HL-60/S4 treated with phorbol 12-myristate 13-acetate at 8.2 ng/mL for 4 days and 3 days (cell line): ENCODE measurements around the gene METAP2.

Source experiments
- in situ Hi-C: fragments of 300-500 bp; cut with MboI; formaldehyde crosslinking; loops from 2 replicates; pipeline ENCODE4 v1.15.0; 2022; ENCODE audit warnings: low sequenced_read_pairs

METAP2 gene

GRCh38 chr12:95547522-95548055 lies 73.6 kb downstream of the METAP2 start:
- in situ Hi-C loops, result loop anchor here (25.0 kb wide), 1 partner anchor 435 kb away; no protein-coding TSS in a partner anchor

DNA sequence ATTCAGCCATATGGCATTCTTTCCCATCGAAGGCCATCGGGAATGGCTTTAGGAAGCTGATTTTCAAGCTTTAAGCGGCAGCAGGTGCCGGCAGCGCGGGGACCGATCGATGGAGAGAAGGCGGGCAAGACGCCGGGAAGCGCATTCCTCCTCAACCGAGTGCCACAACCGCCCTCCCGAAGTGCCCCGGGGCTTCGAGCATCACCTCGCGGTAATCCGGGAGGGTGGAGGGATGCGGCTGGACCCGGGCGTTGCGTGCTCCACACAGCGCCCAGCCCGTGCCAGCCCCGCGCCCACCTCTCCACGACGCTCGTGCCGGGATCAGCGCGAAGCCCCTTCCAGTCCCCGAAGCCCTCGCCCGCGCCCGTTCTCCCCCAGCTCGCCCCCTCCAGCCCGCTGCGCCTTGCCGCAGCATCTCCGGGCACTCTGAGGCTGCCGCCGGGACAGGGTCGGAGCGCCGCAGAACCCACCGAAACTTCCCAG lies 74.1 kb downstream of the METAP2 start:
- in situ Hi-C loops, result loop anchor here (25.0 kb wide), 1 partner anchor 436 kb away; no protein-coding TSS in a partner anchor

DNA sequence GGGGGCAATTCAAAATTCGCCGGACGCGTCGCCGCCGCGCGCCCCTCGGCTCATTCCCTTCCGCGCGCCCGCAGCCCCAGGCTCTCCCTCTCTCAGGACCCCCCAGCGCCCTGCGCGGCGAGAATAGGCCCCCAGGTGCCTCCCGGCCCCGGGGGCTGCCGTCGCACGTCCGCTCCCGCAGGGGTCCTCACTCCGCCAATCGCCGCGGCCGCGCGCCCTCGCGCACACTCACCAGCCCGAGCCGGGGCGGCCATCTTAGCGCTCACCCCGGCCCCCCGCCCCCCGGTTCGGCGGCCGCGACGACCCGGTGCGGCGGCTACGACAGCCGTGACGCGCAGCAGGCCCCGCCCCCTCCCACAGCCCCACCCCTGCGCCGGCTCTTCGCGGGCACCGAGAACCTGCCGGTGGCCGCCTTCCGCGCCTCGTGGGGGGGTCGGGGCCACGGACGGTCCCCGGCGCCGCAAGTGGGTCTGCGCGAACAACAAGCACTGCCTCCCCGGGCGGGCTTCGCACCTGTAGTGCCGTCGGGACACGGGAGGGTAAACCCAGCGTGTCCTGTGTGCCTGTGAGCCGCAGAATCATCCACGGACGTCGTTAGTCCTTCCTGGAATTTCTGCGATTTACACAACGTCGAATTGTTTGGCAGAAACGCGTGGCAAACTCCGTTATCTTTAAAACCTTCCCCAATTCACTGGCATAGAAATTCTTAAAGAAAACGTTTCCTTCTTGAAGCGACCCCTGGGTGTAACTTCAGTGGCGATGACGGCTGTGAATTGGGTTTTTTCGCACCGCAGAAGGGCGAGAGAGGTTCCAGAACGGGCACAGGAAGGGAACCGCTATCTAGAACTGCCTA lies 74.8 kb downstream of the METAP2 start:
- in situ Hi-C loops, result loop anchor here (25.0 kb wide), 1 partner anchor 436 kb away; no protein-coding TSS in a partner anchor

- in situ Hi-C loops, result loop anchor here (25.0 kb wide), 1 partner anchor 437 kb away; no protein-coding TSS in a partner anchor
These were observed 75.6 kb downstream of the METAP2 start for GRCh38 chr12:95549392-95550084.

- in situ Hi-C loops, result no loop called here
These were observed 77.4 kb downstream of the METAP2 start, which contains the start of gene USP44 for GRCh38 chr12:95551305-95551704. TSS of gene USP44 (minus strand) at chr12:95551476. CDS start at chr12:95534256, 17,220 bp downstream.

GRCh38 chr12:95551913-95552516 lies 78.1 kb downstream of the METAP2 start:
- in situ Hi-C loops, result no loop called here

GRCh38 chr12:95553197-95553943 lies 79.4 kb downstream of the METAP2 start:
- in situ Hi-C loops, result no loop called here

DNA sequence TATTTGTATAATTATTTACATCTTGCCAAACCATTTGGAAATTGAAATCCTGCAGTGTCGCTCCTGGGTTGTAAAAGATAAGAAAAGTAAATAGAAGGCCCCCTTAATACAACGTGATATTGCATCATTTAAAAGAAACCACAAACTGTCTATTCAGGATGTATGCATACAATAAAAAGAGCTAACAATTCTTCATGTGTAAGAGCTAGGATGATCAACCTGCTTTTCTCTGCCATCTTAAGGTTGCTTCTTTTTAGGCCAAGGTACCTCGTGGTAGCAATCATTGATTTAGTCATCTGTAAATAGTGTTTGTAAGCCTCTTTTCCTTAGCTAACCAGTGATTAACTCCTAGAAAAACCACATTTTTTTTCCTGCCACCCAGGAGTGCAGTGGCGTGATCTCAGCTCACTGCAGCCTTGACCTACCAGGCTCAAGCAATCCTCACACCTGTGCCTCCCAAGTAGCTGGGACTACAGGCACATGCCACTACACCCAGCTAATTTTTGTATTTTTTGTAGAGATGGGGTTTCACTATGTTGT lies 80.7 kb downstream of the METAP2 start:
- in situ Hi-C loops, result no loop called here

DNA sequence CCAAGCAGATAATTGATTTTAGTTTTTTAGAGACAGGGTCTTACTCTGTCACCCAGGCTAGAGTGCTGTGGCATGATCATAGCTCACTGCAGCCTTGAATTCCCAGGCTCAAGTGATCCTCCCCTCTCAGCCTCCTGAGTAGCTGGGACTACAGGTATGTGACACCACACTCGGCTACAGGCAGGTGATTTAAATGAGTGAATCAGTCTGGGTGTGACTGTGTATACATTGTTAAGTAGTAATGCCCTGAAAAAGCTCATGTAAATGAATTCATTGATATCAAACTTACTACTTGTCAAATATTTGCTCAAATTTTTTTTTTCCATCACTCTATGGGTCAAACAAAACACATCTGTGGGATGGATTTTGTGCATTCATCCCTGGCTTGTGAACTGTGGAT lies 83.7 kb downstream of the METAP2 start:
- in situ Hi-C loops, result no loop called here
